ENCODE measurements around the gene JMJD8.

GRCh38 chr16:705431-706188 lies 21.5 kb upstream of the JMJD8 start, which contains the start of gene FBXL16:
- TF ChIP-seq CTCF (IDR thresholded peaks at IDR 0.05) (no peak), POLR2A (IDR thresholded peaks at IDR 0.05) (no peak)

Measured in tibial nerve (tissue), 3 donors.